HepG2 (cell line): ENCODE data around the gene MRPL50. TPM values are rescaled to one million over a fixed set of nuclear protein-coding genes. Genes with fewer than 3 reads are reported as not detected.

Experiments used
- ATAC-seq: fragments of 200-7000 bp; cut with Tn5 transposase; 3 replicates; pipeline ENCODE4 v1.9.1; 2020; ENCODE audit warnings: mild to moderate bottlenecking, moderate library complexity
- BruUV-seq: library from RNA; stranded (reverse); fragments of 400-500 nt; replicated peaks from 2 replicates; lab custom pipeline; 2021; lab: Mats Ljungman, UMichigan
- CTCF ChIA-PET: fragments of 300-600 bp; formaldehyde crosslinking; extraction: SDS; loops from one replicate; lab custom pipeline; 2021; ENCODE audit warnings: low total read pairs, inconsistent platforms, low intra/inter-chr PET ratio; lab: Yijun Ruan, JAX
- POLR2A ChIA-PET: fragments of 350-600 bp; sonication (Branson Sonifier 250); formaldehyde crosslinking; loops from one replicate; lab custom pipeline; 2020; ENCODE audit warnings: antibody characterized with exemption, inconsistent platforms; lab: Yijun Ruan, JAX
- DNase-seq: peaks from one replicate; pipeline ENCODE4 v3.0.0-alpha.2; 2015; ENCODE audit warnings: low spot score
- FAIRE-seq: peaks from 3 replicates; lab custom pipeline; 2011; peaks lifted over from hg19 to GRCh38; lab: Jason Lieb, UNC
- H2AFZ ChIP-seq: one replicate; pipeline ENCODE4 v1.6.1; 2011; ENCODE audit warnings: low read length, inconsistent platforms
- H3K27ac ChIP-seq: fragments of 300-600 bp; 3 replicates; pipeline ENCODE4 v1.8.0; 2011; ENCODE audit warnings: mixed run types, mild to moderate bottlenecking, mixed read lengths, low read length, inconsistent platforms; ENCODE audit not compliant: insufficient read depth; ENCODE audit errors: extremely low read length
- H3K27me3 ChIP-seq, 2 experiments: fragments of 200-600 bp in 1 of 2; 2 replicates in 1 of 2; 3 replicates in 1 of 2; pipeline versions ENCODE4 v1.6.0 to v1.8.0; 2011; ENCODE audit warnings: low read length in 2 of 2, mild to moderate bottlenecking in 2 of 2, moderate library complexity in 2 of 2, inconsistent platforms in 1 of 2; ENCODE audit not compliant: insufficient read depth in 2 of 2, control insufficient read depth in 1 of 2
- H3K36me3 ChIP-seq, 2 experiments: fragments of 200-600 bp in 1 of 2; replicated peaks in 1 of 2; 2 replicates in 1 of 2; 3 replicates in 1 of 2; pipeline versions ENCODE4 v1.5.1 to v1.8.0; 2011; ENCODE audit warnings: low read length in 2 of 2, inconsistent platforms in 1 of 2; ENCODE audit not compliant: insufficient read depth in 2 of 2, control insufficient read depth in 1 of 2
- H3K4me1 ChIP-seq: 2 replicates; pipeline ENCODE4 v1.5.1; 2012; ENCODE audit warnings: low read length, inconsistent platforms; ENCODE audit not compliant: insufficient read depth
- H3K4me2 ChIP-seq: 2 replicates; pipeline ENCODE4 v1.6.0; 2011; ENCODE audit warnings: low read depth, low read length, inconsistent platforms
- H3K4me3 ChIP-seq, 3 experiments: fragments of 200-600 bp in 1 of 3; sonication (generic), shearing (Covaris generic) in 1 of 3; replicated peaks in 1 of 3; 2 replicates each; pipeline ENCODE4 v1.5.1; 2011 to 2016; ENCODE audit warnings: low read length in 3 of 3, inconsistent platforms in 2 of 3, low read depth in 2 of 3, mild to moderate bottlenecking in 2 of 3, control low read depth in 1 of 3, mixed read lengths in 1 of 3; ENCODE audit not compliant: insufficient read depth in 1 of 3
- H3K79me2 ChIP-seq: one replicate; pipeline ENCODE4 v1.6.1; 2011; ENCODE audit warnings: low read length, inconsistent platforms; ENCODE audit not compliant: insufficient read depth
- H3K9ac ChIP-seq: 2 replicates; pipeline ENCODE4 v1.6.0; 2011; ENCODE audit warnings: mild to moderate bottlenecking, low read depth, low read length, inconsistent platforms; ENCODE audit not compliant: insufficient read depth
- H3K9me3 ChIP-seq: 2 replicates; pipeline ENCODE4 v1.5.1; 2012; ENCODE audit warnings: mild to moderate bottlenecking, low read length
- H4K20me1 ChIP-seq: 2 replicates; pipeline ENCODE4 v1.6.0; 2011; ENCODE audit warnings: inconsistent platforms, mild to moderate bottlenecking, low read length, moderate library complexity; ENCODE audit not compliant: insufficient read depth
- GATAD1 ChIP-seq: IDR thresholded peaks from 2 replicates; pipeline ENCODE4 v1.6.1; 2016; ENCODE audit warnings: missing genetic modification reagents, missing compliant biosample characterization
- GLI4 ChIP-seq: sonication (generic); formaldehyde crosslinking; IDR thresholded peaks from 2 replicates; pipeline ENCODE4 v1.5.1; 2020; ENCODE audit warnings: missing genetic modification reagents, mild to moderate bottlenecking, moderate library complexity, borderline replicate concordance
- KMT2B ChIP-seq: IDR thresholded peaks from 2 replicates; pipeline ENCODE4 v1.6.1; 2016; ENCODE audit warnings: missing genetic modification reagents, missing compliant biosample characterization
- MBNL3 ChIP-seq: fragments of 250-450 bp; sonication (Bioruptor Pico); conservative IDR thresholded peaks from 2 replicates; pipeline ENCODE4 v1.8.0; 2022; ENCODE audit warnings: mild to moderate bottlenecking, inconsistent platforms
- RELA ChIP-seq: sonication (generic); formaldehyde crosslinking; IDR thresholded peaks from 2 replicates; pipeline ENCODE4 v1.4.0; 2020; ENCODE audit warnings: missing genetic modification reagents
- ZFP41 ChIP-seq: sonication (generic); formaldehyde crosslinking; IDR thresholded peaks from 2 replicates; pipeline ENCODE4 v1.4.0; 2020; ENCODE audit warnings: mild to moderate bottlenecking, missing genetic modification reagents, borderline replicate concordance
- ZKSCAN1 ChIP-seq: fragments of 150-350 bp; IDR thresholded peaks from 2 replicates; pipeline ENCODE4 v1.6.1; 2014; ENCODE audit warnings: low read length
- ZNF652 ChIP-seq: IDR thresholded peaks from 2 replicates; pipeline ENCODE4 v1.6.1; 2016; ENCODE audit warnings: low read depth, borderline replicate concordance
- WGBS: methylation state at CpG from one replicate; pipeline ENCODE4 v1.1.6; 2017; ENCODE audit warnings: low lambda C conversion rate; 5-methylcytosine and 5-hydroxymethylcytosine counted together
- in situ Hi-C: cut with HindIII; loops from 2 replicates; pipeline ENCODE4 v1.10.0; 2017; ENCODE audit warnings: low pct_unique_long_range_greater_than_20kb; ENCODE audit not compliant: extremely low pct_ligation_motif_present
- intact Hi-C: fragments of 100-400 bp; cut with micrococcal nuclease; formaldehyde crosslinking; loops from one replicate; pipeline ENCODE4 v1.10.0; 2022; ENCODE audit not compliant: unreplicated experiment
- polyA plus RNA-seq, 8 experiments: library from polyadenylated mRNA; depleted of rRNA in 3 of 8; stranded (reverse) in 7 of 8; unstranded in 1 of 8; fragments of >200 nt; fragmentation: Illumina TruSeq in 4 of 8; extraction: Trizol in 4 of 8; gene quantifications; 2 replicates each; pipeline versions ENCODE4 v1.2.1 to v1.2.3, GENCODE V29; 2011 to 2016; ENCODE audit warnings: low read depth in 4 of 8, missing spikeins in 1 of 8, mixed read lengths in 1 of 8; ENCODE audit not compliant: insufficient read depth in 1 of 8
- total RNA-seq, 5 experiments: library from RNA; depleted of rRNA; stranded (reverse); fragments of >200 nt; fragmentation: Illumina TruSeq; extraction: Trizol; gene quantifications; 2 replicates each; pipeline ENCODE4 v1.2.3, GENCODE V29; 2016; ENCODE audit warnings: low read depth in 1 of 5
- TF ChIP-seq, protein P1 (sequence below): sonication (generic); formaldehyde crosslinking; IDR thresholded peaks from 2 replicates; pipeline ENCODE4 v1.4.0; 2020; ENCODE audit warnings: mild to moderate bottlenecking, low read depth, missing genetic modification reagents
- TF ChIP-seq, protein P2 (sequence below): sonication (generic); formaldehyde crosslinking; IDR thresholded peaks from 2 replicates; pipeline ENCODE4 v1.4.0; 2020; ENCODE audit warnings: missing genetic modification reagents

Gene MRPL50
- total and polyA plus RNA-seq, 2 of the 13 experiments (the other 11 are each of a cell fraction or from before 2014, with no cell fraction given), result 37.1 to 70.0 TPM

DNA sequence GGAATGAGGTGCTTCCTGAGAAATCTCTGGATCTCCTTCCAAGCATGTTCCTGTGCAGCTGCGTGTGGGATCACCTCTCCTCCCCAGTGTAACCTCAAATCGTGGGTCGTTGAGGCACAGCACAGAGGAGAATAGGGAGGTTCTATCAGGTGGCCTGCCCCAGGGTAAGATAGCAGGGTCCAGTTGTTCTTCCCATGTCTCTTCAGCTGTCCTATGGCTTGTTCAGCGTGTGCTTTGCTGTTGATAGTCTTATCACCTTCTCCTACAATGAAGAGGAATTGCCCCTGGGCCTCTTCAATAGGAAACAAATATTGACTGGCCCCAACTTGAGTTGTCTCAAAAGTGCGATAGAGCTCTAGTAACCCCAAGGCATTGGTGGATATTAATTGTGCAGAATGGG is 36.0 kb downstream of the MRPL50 start:
- Histone ChIP-seq H2AFZ (no peak overlapping the region), H4K20me1 (no peaks in the 10 kb centered on the region), H3K4me2 (no peak overlapping the region), H3K9me3 (no peaks in the 10 kb centered on the region), H3K4me3 (no peak overlapping the region), H3K27ac (no peak overlapping the region), H3K4me1 (peaks cover 76% of the 10 kb centered on the region), H3K79me2 (no peaks in the 10 kb centered on the region), H3K36me3 (no peaks in the 10 kb centered on the region), H3K27me3 (no peaks in the 10 kb centered on the region), H3K9ac (no peak overlapping the region)
- WGBS, result 98% methylated on average over 5 of the region's 5 CpGs
- BruUV-seq, result no TSS peak
- in situ Hi-C loops (no loop called here), intact Hi-C loops (no loop called here)
- TF ChIP-seq GATAD1 (CRISPR knock-in tag), result no peak
- TF ChIP-seq, protein P1, sequence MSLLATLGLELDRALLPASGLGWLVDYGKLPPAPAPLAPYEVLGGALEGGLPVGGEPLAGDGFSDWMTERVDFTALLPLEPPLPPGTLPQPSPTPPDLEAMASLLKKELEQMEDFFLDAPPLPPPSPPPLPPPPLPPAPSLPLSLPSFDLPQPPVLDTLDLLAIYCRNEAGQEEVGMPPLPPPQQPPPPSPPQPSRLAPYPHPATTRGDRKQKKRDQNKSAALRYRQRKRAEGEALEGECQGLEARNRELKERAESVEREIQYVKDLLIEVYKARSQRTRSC (CRISPR knock-in tag), result no peak
- TF ChIP-seq ZKSCAN1, result no peak
- no peak for TF ChIP-seq MBNL3 (CRISPR knock-in tag)
- no peak for TF ChIP-seq ZFP41 (CRISPR knock-in tag)
- no peak for TF ChIP-seq KMT2B (CRISPR knock-in tag)
- TF ChIP-seq, protein P2, sequence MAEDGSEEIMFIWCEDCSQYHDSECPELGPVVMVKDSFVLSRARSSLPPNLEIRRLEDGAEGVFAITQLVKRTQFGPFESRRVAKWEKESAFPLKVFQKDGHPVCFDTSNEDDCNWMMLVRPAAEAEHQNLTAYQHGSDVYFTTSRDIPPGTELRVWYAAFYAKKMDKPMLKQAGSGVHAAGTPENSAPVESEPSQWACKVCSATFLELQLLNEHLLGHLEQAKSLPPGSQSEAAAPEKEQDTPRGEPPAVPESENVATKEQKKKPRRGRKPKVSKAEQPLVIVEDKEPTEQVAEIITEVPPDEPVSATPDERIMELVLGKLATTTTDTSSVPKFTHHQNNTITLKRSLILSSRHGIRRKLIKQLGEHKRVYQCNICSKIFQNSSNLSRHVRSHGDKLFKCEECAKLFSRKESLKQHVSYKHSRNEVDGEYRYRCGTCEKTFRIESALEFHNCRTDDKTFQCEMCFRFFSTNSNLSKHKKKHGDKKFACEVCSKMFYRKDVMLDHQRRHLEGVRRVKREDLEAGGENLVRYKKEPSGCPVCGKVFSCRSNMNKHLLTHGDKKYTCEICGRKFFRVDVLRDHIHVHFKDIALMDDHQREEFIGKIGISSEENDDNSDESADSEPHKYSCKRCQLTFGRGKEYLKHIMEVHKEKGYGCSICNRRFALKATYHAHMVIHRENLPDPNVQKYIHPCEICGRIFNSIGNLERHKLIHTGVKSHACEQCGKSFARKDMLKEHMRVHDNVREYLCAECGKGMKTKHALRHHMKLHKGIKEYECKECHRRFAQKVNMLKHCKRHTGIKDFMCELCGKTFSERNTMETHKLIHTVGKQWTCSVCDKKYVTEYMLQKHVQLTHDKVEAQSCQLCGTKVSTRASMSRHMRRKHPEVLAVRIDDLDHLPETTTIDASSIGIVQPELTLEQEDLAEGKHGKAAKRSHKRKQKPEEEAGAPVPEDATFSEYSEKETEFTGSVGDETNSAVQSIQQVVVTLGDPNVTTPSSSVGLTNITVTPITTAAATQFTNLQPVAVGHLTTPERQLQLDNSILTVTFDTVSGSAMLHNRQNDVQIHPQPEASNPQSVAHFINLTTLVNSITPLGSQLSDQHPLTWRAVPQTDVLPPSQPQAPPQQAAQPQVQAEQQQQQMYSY (CRISPR knock-in tag), result no peak
- no peak for TF ChIP-seq ZNF652 (CRISPR knock-in tag)
- no peak for TF ChIP-seq RELA (CRISPR knock-in tag)
- TF ChIP-seq GLI4, result no peak
- no peak for FAIRE-seq
- CTCF ChIA-PET, result no interaction called here
- POLR2A ChIA-PET, result interaction anchor here (0.7 to 3.2 kb wide), 2 partner anchors 8 to 38 kb away, joined by 3 to 21 read pairs; no protein-coding TSS in a partner anchor
- no peak for ATAC-seq
- DNase-seq, result no peak
